ENCODE data around the gene ETV3L.
A peak's percentile ranks its signal among the peaks of the same experiment; 100 is the strongest.

The ETV3L gene
- total RNA-seq = 0.10 to 9.1 (median 1.1) reads per million in 17 experiments

- DNase-seq = peak; percentile 77 to 88 (median 86)
These were observed at the start of gene ETV3L for GRCh38 chr1:157099633-157100009. ETV3L (minus strand) TSS chr1:157099808; CDS start chr1:157099523, 285 bp downstream.

GRCh38 chr1:157147906-157148700 lies 48.5 kb upstream of the ETV3L start:
- DNase-seq = peak; percentile 48 to 78 (median 60)

DNA sequence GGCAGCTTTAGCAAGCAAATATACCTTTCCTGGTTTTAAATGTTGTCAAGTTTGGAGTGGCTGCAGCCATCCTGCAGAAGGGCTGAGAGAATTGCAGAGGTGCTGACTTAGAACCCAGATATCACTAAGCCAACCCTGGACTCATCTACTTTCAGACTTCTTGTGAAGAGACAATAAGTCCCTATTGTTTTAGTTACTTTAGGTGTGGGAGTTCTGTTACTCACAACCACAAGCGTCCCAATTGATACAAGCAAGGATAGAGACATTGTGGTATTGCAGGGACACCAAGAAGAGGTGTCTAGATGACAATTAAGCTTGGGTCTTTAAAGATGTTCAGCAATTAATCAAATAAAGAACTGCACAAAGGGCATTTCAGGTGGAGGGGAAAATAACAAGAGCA lies 47.4 kb upstream of the ETV3L start:
- no peak for DNase-seq

DNA sequence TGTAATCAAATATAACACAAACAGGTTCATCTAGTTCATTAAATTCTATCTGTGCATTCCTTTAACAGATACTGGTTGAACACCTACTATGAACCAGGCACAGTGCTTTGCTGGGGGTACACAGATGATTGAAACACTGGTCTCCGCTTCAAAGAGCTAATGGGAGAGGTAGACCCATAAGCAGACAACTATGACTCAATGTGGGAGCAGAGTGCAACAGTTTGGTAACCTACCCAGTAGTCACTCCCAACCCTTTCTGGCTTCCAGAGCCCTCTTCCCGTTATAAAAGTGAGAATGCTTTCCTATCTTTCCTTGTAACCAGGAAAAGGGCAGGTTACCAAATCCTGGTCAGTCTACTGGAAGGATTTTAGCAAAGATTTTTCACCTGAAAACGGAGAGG lies 46.6 kb upstream of the ETV3L start:
- DNase-seq = no peak

DNA sequence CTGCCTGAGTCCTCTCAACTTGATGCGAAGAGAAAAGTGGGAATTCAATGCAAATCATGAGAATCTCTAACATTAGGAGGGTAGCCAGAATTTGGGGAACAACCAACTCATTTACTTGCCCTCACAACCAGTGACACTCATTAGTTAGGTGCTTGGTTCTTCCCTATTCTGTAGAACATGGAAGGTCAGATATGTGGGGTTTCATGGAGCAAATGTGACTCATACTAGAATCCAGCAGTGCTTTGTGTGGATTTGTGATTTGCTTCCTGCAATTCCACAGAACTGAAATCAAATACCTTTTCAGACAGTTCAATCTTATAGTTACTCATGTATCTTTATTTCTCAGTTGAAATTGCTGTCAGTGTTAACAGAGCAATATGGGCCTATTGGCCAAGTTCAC lies 45.5 kb upstream of the ETV3L start:
- DNase-seq = peak; percentile 30 to 71 (median 57)

GRCh38 chr1:157144509-157144908 lies 44.9 kb upstream of the ETV3L start:
- DNase-seq = no peak

DNA sequence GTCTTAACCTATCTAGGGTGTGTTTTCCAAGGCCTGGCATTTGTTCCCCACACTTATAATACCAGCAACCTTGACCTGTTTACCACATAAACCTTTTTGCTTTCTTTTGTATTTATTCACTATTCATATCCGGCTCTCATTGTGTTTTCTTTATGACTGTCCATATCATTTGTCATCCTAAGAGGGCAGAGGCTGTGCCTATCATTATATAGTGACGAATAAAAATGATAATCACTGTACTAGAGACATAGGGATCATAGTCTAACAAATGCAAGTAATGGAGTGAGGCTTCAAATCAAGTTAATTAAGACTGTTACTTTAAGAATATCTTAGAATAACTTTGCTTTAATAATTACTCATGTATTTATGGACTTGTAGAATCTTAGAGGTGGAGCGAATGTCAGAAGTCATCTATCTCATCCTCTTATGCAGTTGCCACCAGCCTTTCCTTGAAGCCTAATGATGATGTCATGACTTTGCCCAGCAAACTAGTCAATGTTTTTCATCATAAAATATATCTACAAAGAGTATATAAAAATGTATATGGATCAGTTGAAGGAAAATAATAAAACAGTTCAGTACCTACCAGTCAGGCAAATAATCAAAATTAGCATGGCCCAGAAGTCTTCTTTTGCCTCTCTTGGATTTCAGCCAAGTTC lies 43.3 kb upstream of the ETV3L start:
- no peak for DNase-seq

DNA sequence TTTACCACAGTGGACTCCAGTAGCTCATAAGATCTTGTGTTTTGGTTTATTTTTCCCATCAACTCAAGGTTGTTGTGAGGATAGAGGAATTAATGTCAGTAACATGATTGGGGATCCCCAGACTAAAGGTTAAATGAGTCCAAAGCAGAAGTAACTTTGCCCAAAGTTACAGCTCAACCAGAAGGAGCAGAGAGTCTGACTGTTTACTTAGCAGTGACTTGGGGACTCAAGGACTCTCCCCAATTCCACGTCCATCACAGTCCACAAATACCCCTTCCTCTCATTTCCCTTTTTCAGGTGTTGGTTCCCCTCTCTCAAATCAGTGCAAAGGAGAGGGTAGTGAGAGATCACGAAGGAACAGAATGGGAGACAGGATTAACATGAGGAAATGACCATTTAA lies 42.6 kb upstream of the ETV3L start:
- DNase-seq = peak; percentile 46 to 79 (median 59)

- DNase-seq = peak; percentile 39 to 75 (median 40)
These were observed 41.7 kb upstream of the ETV3L start for GRCh38 chr1:157141212-157141855.

DNA sequence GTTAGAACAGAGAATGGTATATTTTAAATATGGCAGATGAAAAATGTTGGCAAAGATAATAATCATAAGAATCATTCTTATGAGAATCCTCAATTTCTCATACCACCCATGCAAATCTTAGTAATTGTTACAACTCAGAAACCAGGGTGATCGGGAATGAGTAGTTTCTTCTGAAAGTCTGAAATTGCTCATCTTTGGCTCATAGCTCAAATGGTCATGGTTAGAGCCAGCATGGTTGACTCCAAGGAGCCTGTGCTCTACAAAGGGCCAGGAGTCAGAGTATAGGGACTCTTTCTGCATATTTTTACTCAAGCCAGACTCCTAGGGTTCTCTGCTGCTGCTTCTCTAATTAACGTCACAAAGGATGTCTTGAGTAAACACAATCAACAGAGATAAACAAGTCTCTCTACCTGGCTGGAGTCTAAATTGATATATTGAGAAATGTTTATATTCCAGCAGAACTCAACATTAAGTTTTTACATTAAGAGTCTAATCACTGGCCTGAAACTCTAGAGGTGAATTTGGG lies 40.5 kb upstream of the ETV3L start:
- DNase-seq = peak in 1 of 4 experiments; percentile 37

DNA sequence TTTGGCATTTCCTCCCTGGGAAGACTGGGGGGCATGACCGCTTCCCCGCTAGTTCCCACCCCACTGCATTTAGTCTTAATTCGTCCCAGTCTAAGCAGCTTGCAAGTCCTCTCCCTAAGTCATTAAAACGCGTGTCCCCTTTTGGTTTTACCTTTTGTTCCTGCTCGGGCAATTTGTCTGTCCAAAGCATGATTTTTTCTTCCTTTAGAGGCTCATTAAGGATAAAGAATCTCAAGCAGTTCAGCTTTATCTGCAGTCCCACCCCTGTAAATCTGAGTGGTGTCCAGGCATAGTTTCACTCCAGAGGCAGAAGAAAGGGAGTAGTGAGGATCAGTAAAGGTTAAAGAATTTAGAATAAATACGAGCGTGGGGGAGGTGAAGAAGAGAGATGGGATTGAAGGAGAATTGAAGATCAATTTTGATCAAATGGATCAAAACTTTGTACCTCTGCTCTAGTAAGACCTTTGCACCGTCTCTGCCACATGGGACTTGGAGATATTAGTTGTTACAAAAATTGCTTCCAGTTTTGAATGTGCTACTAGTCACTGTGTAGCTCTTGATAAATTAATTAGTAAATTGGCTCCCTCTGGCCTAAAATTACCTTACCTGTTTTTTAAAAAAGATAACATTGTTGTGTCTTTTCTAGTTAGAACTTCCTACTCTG lies 39.6 kb upstream of the ETV3L start:
- DNase-seq = no peak

DNA sequence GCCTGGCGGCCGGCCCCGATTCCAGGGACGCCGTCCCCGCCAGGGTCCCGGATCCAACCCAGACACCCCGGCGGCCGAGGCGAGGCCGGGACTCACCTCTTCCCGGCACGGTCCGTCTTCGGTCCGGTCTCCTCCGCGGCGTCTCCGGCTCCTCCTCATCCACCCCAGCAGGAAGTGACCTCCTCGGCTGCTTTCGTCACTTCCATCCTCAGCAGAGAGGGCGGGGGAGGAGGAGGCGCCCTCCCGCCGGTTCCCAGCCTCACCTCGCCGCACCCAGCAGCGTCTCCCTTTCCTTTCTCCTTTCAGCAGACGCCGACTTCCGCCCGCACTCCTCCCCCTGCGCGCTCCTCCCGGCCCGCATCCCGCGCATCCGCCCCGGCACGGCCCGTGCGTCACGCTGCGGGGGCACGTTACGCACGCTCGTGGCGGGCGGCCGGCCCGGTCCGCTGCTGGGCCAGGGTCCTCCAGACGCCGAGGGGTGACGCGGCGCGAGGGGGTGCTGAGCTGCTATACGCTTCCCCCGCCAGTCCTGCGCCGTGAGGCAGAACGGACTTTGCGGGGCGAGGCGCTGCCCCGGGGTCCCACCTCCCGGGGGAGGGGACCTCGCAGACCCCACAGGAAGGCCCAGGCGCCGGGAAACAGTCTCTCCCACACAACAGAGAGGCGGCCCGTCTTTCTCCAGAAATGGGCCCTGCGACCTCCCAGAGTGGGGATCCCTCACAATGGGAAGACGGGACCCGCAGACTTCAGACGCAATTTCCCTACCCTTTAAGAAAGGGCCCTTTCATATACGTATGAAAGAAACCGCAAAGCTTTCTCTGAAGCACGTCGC lies 38.8 kb upstream of the ETV3L start, which contains the start of gene ETV3:
Gene ETV3, minus strand, starts transcription at position 176 of the 832 bp plus-strand sequence. CDS start 2,043 bp downstream, outside the sequence.
- DNase-seq = peak; percentile 91 to 96 (median 94)

DNA sequence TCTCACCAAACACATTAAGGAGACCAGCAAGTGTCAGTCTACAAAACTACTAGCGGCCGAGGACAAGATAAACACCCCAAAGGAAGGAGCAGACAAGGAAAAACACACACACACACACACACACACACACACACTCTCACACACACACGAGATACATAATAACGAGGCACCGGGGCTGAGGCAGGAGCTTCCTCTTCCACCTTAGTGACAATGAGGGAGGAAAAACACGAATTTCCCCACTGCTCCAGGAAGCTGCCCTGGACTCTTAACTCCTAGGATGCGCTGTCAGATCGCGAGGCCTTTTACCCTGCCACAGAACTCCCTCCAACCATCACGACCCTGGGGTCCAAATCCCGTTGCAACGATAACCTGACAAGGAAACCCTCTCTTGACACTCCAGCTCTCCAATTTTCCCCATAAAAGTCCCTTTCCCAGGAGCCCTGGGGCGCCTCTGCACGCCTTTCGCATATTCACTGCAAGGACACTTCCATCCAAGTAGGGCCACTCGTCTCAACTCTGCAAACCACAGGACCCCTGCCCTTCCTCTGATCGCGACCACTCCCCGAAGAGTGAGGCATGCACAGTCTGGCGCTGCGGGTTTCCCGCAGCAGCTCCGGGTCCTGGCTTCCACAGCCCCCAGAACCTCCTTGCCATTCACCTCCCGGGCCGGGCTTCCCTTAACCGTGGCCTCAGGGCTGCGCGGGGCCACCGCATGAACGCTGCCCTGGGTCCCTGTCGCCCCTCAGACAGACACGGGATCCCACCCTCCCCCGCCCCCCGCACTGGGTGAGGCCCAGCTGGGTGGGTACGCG lies 38.0 kb upstream of the ETV3L start:
- DNase-seq = peak; percentile 51 to 72 (median 67)

DNA sequence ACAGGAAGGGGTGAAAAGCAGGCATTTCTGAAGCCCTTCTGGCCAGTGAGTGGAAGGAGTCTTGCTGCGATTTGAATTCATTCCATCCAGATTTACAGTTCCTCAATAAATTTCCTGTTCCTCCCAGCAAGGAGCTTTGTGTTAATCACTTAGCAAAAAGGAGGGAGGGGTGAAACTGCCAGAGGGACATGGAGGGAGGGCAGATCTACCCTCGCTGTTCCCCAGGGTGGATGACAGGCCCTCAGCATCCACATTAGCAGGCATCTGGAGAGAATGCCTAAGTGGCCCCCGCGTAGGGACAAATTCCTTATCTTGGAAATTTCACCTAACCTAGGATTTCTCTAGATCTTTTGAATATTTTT lies 37.4 kb upstream of the ETV3L start:
- DNase-seq = peak; percentile 44 to 77 (median 59)

GRCh38 chr1:157136133-157136532 lies 36.5 kb upstream of the ETV3L start:
- DNase-seq = no peak

- no peak for DNase-seq
These were observed 36.0 kb upstream of the ETV3L start for GRCh38 chr1:157135646-157136045.

DNA sequence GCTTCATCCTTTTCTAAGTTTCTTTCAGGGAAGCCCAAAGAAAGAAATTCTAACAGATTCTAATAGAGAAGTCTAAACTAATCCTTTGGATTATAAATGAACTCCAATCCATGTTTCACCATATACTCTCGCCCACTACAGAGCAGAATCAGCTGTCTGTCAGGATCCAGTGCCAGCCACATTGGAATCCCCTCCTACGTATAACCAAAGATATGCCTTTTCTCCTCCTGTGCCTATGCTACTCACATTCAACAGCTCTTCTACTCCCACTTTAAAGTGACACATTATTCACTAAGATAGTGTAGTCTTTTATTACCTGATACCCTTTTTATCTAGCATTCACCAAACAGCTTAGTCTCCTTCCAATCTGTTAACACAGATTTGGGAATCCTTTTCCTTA lies 35.5 kb upstream of the ETV3L start:
- DNase-seq = no peak

- DNase-seq = no peak
These were observed 34.8 kb upstream of the ETV3L start for GRCh38 chr1:157134442-157134841.

GRCh38 chr1:157133426-157133825 lies 33.8 kb upstream of the ETV3L start:
- no peak for DNase-seq

DNA sequence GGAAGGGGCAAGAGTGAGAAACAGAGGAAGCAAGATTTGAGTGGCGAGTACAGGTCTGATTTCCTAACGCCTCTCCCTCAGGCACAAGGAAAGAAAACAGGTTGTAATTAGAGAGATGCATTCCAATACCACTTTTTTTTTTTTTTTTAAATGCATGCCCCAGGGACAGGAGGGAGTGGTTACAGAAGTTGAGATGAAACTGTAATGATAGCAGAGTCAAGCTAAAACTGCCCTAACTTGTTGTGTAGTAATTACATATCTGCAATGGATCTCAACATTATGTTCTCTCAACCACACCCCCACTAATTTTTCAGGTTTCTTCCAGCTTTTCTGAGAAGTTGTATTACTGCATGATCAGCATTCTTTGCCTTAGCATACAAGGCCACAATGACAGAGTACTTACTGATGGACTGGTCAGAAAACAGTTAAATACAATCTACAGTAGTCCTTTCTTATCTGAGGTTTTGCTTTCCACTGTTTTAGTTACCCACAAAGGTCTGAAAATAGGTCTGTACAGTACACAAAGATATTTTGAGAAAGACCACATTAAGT lies 33.1 kb upstream of the ETV3L start:
- DNase-seq = no peak
